Activated gamma-delta T cell treated with anti-CD3 and anti-CD28 coated beads, Interleukin-2, amount 50 U/mL, for 16 hours (primary cell): Measurements from ENCODE around the gene ENTPD5.
"Not testable (repeated sequence)": the region's sequence is repeated elsewhere in the genome, so short reads cannot be mapped to it uniquely, and the experiment has no call there.

Experiments used
- DNase-seq: peaks from one replicate; pipeline ENCODE4 v3.0.0-alpha.2; 2020; ENCODE audit warnings: low read depth

Gene ENTPD5

GRCh38 chr14:74018586-74019407, at the start of gene ENTPD5, which contains the start of gene BBOF1:
TSS of gene ENTPD5 (minus strand) at chr14:74019288. CDS start at chr14:73988102, 31,186 bp downstream.
TSS of gene BBOF1 (plus strand) at chr14:74019349. CDS start at chr14:74019479, 130 bp downstream.
- peak; percentile 72 for DNase-seq

- DNase-seq: no peak
Observed at GRCh38 chr14:74065746-74066575, 46.9 kb upstream of the ENTPD5 start.

GRCh38 chr14:74064883-74065282, 45.8 kb upstream of the ENTPD5 start:
- DNase-seq: no peak

GRCh38 chr14:74064426-74064825, 45.3 kb upstream of the ENTPD5 start:
- no peak for DNase-seq

DNA sequence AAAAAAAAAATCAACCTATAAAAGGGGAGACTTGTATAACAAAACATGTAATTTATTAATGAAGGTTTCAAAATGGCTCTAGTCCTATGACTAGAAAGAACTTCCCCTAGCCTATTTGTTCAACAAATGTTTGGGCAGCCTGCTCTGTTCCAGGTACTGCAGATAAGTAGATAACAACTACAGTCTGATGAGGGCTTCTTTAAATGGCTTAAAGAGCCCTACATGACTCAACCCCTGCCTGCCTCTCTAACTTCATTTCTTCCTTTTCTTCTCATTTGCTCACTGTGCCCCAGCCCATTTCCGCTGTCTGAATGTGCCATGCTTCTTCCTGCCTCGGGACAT, 43.7 kb upstream of the ENTPD5 start:
- DNase-seq: no peak

GRCh38 chr14:74049876-74050495, 30.9 kb upstream of the ENTPD5 start:
- no peak for DNase-seq

DNA sequence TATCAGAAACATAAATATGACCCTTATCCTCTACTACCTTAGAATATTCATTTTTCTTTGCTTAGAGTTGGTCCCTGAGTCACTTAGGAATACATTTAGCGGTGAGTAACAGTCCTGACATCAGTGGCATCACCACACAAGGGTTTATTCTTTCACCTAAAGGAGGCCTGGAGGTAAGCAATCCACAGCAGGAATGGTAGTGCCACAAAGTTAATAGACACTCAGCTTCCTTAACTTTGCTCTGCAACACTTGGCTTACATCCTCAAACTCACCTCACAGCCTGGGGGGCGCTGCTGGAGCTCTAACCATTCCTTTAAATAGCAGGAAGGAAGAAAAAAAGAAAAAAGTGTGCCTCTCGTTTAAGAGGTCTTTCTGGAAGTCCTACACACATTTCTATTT, 29.2 kb upstream of the ENTPD5 start:
- no peak for DNase-seq

- DNase-seq: no peak
Observed at GRCh38 chr14:74045522-74045921, 26.4 kb upstream of the ENTPD5 start.

GRCh38 chr14:74042296-74042695, 23.2 kb upstream of the ENTPD5 start:
- DNase-seq: no peak

DNA sequence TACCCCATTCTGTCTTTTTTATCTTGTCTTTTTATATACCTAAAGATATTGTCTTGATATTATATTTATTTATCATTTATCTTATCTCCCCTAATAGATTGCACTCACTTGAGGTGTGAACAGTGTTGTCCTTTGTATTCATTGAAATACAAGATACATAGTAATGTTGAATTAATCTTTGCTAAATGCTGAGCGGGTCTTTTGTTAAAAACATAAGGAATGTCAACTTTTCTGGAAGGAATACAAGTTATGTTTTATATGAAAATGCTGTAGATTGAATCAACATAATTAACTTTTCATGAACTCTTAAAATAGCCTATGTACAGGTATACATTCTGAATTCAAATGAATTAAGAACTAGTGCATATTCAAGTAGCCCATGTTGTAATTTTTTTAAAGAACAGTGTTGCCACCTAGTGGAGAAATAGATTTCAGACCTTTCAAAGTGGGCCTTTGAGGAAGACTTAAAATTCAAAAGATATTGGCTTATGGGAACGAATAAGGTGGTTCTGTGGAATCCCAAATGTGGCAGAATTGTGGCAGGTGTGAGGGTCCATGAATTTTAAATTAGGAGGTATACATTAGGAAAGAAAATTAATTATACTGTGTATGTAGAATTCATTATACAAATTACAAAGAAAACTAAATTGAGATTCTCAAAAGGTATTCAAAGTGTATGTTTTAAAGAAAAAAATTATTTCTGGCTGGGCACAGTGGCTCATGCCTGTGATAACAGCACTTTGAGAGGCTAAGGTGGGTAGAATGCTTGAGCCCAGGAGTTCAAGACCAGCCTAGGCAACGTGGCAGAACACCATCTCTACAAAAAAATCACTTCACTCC, 19.2 kb upstream of the ENTPD5 start:
- no peak for DNase-seq

DNA sequence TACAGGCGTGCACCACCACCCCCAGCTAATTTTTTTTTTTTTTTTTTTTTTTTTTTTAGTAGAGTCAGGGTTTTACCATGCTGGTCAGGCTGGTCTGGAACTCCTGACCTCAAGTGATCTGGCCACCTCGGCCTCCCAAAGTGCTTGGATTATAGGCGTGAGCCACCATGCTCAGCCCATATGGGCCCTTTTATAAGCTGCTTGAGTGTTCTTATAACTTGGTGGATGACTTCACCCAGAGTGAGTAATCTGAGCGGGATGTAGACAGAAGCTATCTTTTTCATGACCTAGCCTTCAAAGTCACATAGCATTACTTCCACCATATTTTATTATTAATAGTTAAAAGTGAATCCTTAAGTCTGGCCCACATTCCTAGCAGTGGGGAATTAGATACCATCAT, 16.5 kb upstream of the ENTPD5 start:
- DNase-seq: no peak

GRCh38 chr14:74034572-74034971, 15.5 kb upstream of the ENTPD5 start:
- no peak for DNase-seq

- DNase-seq: no peak
Observed at GRCh38 chr14:74029136-74029535, 10.0 kb upstream of the ENTPD5 start.

- DNase-seq: no peak
Observed at GRCh38 chr14:74022346-74022745, 3.3 kb upstream of the ENTPD5 start.

GRCh38 chr14:74019408-74020137, 485 bp upstream of the ENTPD5 start:
- no peak for DNase-seq

DNA sequence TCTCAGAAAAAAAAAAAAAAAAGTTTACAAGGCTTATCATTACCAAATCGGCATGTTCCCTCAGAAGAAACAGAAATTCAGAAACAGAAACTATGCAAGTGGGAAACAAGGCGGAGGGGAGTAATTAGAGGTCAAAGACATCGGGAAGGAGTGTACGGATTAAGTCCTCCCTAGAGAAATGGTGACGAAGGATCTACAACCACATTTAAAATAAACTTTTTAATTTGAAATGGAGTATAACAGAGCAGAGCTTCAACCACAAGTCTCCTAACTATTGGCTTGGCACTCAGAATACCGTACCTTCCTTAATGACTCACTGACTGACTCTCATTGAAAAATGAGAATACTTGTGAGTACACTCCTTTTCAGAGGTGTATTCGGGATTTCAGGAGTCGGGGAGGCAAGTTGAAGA, 908 bp downstream of the ENTPD5 start:
- DNase-seq: no peak

GRCh38 chr14:74015963-74016362, 3.1 kb downstream of the ENTPD5 start:
- DNase-seq: no peak

- DNase-seq: no peak
Observed at GRCh38 chr14:74015176-74015575, 3.9 kb downstream of the ENTPD5 start.

GRCh38 chr14:74014299-74014698, 4.8 kb downstream of the ENTPD5 start:
- DNase-seq: no peak

DNA sequence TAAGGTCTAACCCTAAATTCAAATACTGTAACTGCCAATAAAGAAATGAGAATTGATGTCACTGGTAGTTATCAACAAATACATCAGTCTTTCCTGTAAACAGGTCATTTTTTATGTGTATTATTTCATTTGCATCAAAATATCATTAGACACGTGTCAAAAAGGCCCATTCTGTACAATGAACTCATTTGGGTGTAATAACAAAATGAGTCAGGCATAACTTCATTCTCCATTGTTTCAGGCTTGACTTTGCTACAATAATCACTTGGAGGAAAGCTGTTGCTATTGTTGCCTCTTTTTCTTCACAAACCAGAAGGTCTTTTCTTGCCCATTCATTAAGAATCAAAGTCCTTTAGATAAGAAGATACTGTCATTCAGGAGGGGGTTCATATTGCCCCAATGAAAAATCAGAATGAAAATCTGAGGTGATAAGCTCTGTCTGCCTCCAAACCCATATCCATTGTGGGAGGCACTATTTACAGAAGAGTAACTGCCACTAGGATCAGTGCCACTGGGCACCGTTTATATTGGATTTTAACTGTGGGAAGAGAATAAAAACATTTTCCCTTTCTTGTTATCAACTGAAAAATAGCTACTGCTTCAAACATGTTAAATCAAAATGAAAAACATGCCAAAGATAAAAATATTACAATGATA, 10.1 kb downstream of the ENTPD5 start:
- no peak for DNase-seq

DNA sequence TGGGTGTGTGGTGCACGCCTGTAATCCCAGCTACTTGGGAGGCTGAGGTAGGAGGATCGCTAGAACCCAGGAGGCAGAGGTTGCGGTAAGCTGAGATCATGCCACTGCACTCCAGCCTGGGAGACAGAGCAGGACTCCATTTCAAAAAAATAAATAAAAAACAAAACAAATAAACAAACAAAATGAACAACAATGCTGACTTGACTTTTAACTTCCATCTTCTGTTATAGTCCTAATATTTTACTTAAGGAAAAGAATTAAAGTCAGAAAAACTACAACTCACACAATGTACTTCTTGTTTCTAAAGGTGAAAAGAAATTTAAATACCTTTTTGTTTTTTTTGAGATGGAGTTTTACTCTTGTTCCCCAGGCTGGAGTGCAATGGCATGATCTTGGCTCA, 13.4 kb downstream of the ENTPD5 start:
- DNase-seq: not testable (repeated sequence)
